ENCODE results near the gene STEAP2. TPM values are rescaled to one million over a fixed set of nuclear protein-coding genes. Genes with fewer than 3 reads are reported as not detected.

STEAP2 gene
- total RNA-seq, 1 donor from 2014 or later: not detected

GRCh38 chr7:90209776-90210175, 1.8 kb upstream of the STEAP2 start:
- intact Hi-C loops (cut with micrococcal nuclease): loop anchor here (10.0 kb wide), 1 partner anchor 55 kb away; the partner anchor contains the start of gene STEAP1
- Mint-ChIP-seq H3K27ac (no peak overlapping the region), H3K4me3 (ENCODE audit: low read depth) (no peak overlapping the region), H3K9me3 (no peaks in the 10 kb centered on the region), H3K27me3 (ENCODE audit: low read depth) (peaks cover 27% of the 10 kb centered on the region), H3K36me3 (ENCODE audit: low read depth) (no peaks in the 10 kb centered on the region), H3K4me1 (ENCODE audit: low read depth) (no peaks in the 10 kb centered on the region)
- no peak for DNase-seq (ENCODE audit: low spot score)

GRCh38 chr7:90210475-90210874, 1.1 kb upstream of the STEAP2 start:
- Mint-ChIP-seq H3K36me3 (ENCODE audit: low read depth) (no peaks in the 10 kb centered on the region), H3K4me3 (ENCODE audit: low read depth) (no peak overlapping the region), H3K27ac (no peak overlapping the region), H3K27me3 (ENCODE audit: low read depth) (peaks cover 27% of the 10 kb centered on the region), H3K9me3 (no peaks in the 10 kb centered on the region), H3K4me1 (ENCODE audit: low read depth) (no peaks in the 10 kb centered on the region)
- intact Hi-C loops (cut with micrococcal nuclease): no loop called here
- DNase-seq (ENCODE audit: low spot score): no peak

GRCh38 chr7:90210981-90211380, 559 bp upstream of the STEAP2 start:
- H3K4me1 Mint-ChIP-seq (ENCODE audit: low read depth): no peaks in the 10 kb centered on the region
- intact Hi-C loops (cut with micrococcal nuclease): no loop called here
- no peaks in the 10 kb centered on the region for H3K9me3 Mint-ChIP-seq
- no peak overlapping the region for H3K4me3 Mint-ChIP-seq (ENCODE audit: low read depth)
- H3K36me3 Mint-ChIP-seq (ENCODE audit: low read depth): no peaks in the 10 kb centered on the region
- no peak for DNase-seq (ENCODE audit: low spot score)
- peaks cover 27% of the 10 kb centered on the region for H3K27me3 Mint-ChIP-seq (ENCODE audit: low read depth)
- no peak overlapping the region for H3K27ac Mint-ChIP-seq

- intact Hi-C loops (cut with micrococcal nuclease): no loop called here
- Mint-ChIP-seq H3K4me1 (ENCODE audit: low read depth) (no peaks in the 10 kb centered on the region), H3K4me3 (ENCODE audit: low read depth) (no peak overlapping the region), H3K9me3 (no peaks in the 10 kb centered on the region), H3K27ac (no peak overlapping the region), H3K36me3 (ENCODE audit: low read depth) (no peaks in the 10 kb centered on the region), H3K27me3 (ENCODE audit: low read depth) (peaks cover 27% of the 10 kb centered on the region)
- no peak for DNase-seq (ENCODE audit: low spot score)
Measured at GRCh38 chr7:90212149-90212495, 582 bp downstream of the STEAP2 start.

GRCh38 chr7:90213521-90213920, 2.0 kb downstream of the STEAP2 start:
- DNase-seq (ENCODE audit: low spot score): no peak
- no peaks in the 10 kb centered on the region for H3K9me3 Mint-ChIP-seq
- no peaks in the 10 kb centered on the region for H3K36me3 Mint-ChIP-seq (ENCODE audit: low read depth)
- H3K4me1 Mint-ChIP-seq (ENCODE audit: low read depth): no peaks in the 10 kb centered on the region
- H3K27ac Mint-ChIP-seq: no peak overlapping the region
- no peak overlapping the region for H3K4me3 Mint-ChIP-seq (ENCODE audit: low read depth)
- H3K27me3 Mint-ChIP-seq (ENCODE audit: low read depth): peaks cover 24% of the 10 kb centered on the region
- intact Hi-C loops (cut with micrococcal nuclease): no loop called here

GRCh38 chr7:90216080-90216674, 4.6 kb downstream of the STEAP2 start:
- DNase-seq (ENCODE audit: low spot score): no peak
- intact Hi-C loops (cut with micrococcal nuclease): no loop called here
- Mint-ChIP-seq H3K36me3 (ENCODE audit: low read depth) (no peaks in the 10 kb centered on the region), H3K27me3 (ENCODE audit: low read depth) (peaks cover 16% of the 10 kb centered on the region), H3K4me3 (ENCODE audit: low read depth) (no peak overlapping the region), H3K4me1 (ENCODE audit: low read depth) (no peaks in the 10 kb centered on the region), H3K27ac (no peak overlapping the region), H3K9me3 (no peaks in the 10 kb centered on the region)

GRCh38 chr7:90216771-90217170, 5.2 kb downstream of the STEAP2 start:
- H3K4me3 Mint-ChIP-seq (ENCODE audit: low read depth): no peak overlapping the region
- H3K27ac Mint-ChIP-seq: no peak overlapping the region
- H3K36me3 Mint-ChIP-seq (ENCODE audit: low read depth): no peaks in the 10 kb centered on the region
- peaks cover 13% of the 10 kb centered on the region for H3K27me3 Mint-ChIP-seq (ENCODE audit: low read depth)
- H3K4me1 Mint-ChIP-seq (ENCODE audit: low read depth): no peaks in the 10 kb centered on the region
- no peak for DNase-seq (ENCODE audit: low spot score)
- intact Hi-C loops (cut with micrococcal nuclease): no loop called here
- no peaks in the 10 kb centered on the region for H3K9me3 Mint-ChIP-seq

- Mint-ChIP-seq H3K9me3 (no peaks in the 10 kb centered on the region), H3K4me1 (ENCODE audit: low read depth) (no peaks in the 10 kb centered on the region), H3K27me3 (ENCODE audit: low read depth) (peaks cover 9% of the 10 kb centered on the region), H3K4me3 (ENCODE audit: low read depth) (no peak overlapping the region), H3K27ac (no peak overlapping the region), H3K36me3 (ENCODE audit: low read depth) (no peaks in the 10 kb centered on the region)
- no peak for DNase-seq (ENCODE audit: low spot score)
- intact Hi-C loops (cut with micrococcal nuclease): no loop called here
Measured at GRCh38 chr7:90222390-90222789, 10.8 kb downstream of the STEAP2 start.

- Mint-ChIP-seq H3K27me3 (ENCODE audit: low read depth) (peaks cover 9% of the 10 kb centered on the region), H3K27ac (no peak overlapping the region), H3K4me1 (ENCODE audit: low read depth) (no peaks in the 10 kb centered on the region), H3K9me3 (no peaks in the 10 kb centered on the region), H3K36me3 (ENCODE audit: low read depth) (no peaks in the 10 kb centered on the region), H3K4me3 (ENCODE audit: low read depth) (no peak overlapping the region)
- intact Hi-C loops (cut with micrococcal nuclease): no loop called here
- no peak for DNase-seq (ENCODE audit: low spot score)
Measured at GRCh38 chr7:90222811-90223725, 11.5 kb downstream of the STEAP2 start.

GRCh38 chr7:90224195-90224594, 12.7 kb downstream of the STEAP2 start:
- Mint-ChIP-seq H3K4me1 (ENCODE audit: low read depth) (no peaks in the 10 kb centered on the region), H3K4me3 (ENCODE audit: low read depth) (no peak overlapping the region), H3K36me3 (ENCODE audit: low read depth) (no peaks in the 10 kb centered on the region), H3K27ac (no peak overlapping the region), H3K9me3 (no peaks in the 10 kb centered on the region), H3K27me3 (ENCODE audit: low read depth) (peaks cover 14% of the 10 kb centered on the region)
- intact Hi-C loops (cut with micrococcal nuclease): no loop called here
- no peak for DNase-seq (ENCODE audit: low spot score)

- H3K36me3 Mint-ChIP-seq (ENCODE audit: low read depth): no peaks in the 10 kb centered on the region
- H3K9me3 Mint-ChIP-seq: no peaks in the 10 kb centered on the region
- H3K27ac Mint-ChIP-seq: no peak overlapping the region
- intact Hi-C loops (cut with micrococcal nuclease): no loop called here
- no peak for DNase-seq (ENCODE audit: low spot score)
- H3K27me3 Mint-ChIP-seq (ENCODE audit: low read depth): peaks cover 14% of the 10 kb centered on the region
- no peaks in the 10 kb centered on the region for H3K4me1 Mint-ChIP-seq (ENCODE audit: low read depth)
- H3K4me3 Mint-ChIP-seq (ENCODE audit: low read depth): no peak overlapping the region
Measured at GRCh38 chr7:90225181-90225580, 13.6 kb downstream of the STEAP2 start.

- Mint-ChIP-seq H3K27me3 (ENCODE audit: low read depth) (peaks cover 10% of the 10 kb centered on the region), H3K4me3 (ENCODE audit: low read depth) (no peak overlapping the region), H3K27ac (no peak overlapping the region), H3K9me3 (no peaks in the 10 kb centered on the region), H3K4me1 (ENCODE audit: low read depth) (no peaks in the 10 kb centered on the region), H3K36me3 (ENCODE audit: low read depth) (no peaks in the 10 kb centered on the region)
- intact Hi-C loops (cut with micrococcal nuclease): no loop called here
- DNase-seq (ENCODE audit: low spot score): no peak
Measured at GRCh38 chr7:90225601-90226000, 14.1 kb downstream of the STEAP2 start.

GRCh38 chr7:90227259-90227658, 15.7 kb downstream of the STEAP2 start:
- Mint-ChIP-seq H3K4me3 (ENCODE audit: low read depth) (no peak overlapping the region), H3K36me3 (ENCODE audit: low read depth) (no peaks in the 10 kb centered on the region), H3K9me3 (no peaks in the 10 kb centered on the region), H3K4me1 (ENCODE audit: low read depth) (no peaks in the 10 kb centered on the region), H3K27me3 (ENCODE audit: low read depth) (peaks cover 9% of the 10 kb centered on the region), H3K27ac (no peak overlapping the region)
- intact Hi-C loops (cut with micrococcal nuclease): no loop called here
- DNase-seq (ENCODE audit: low spot score): no peak
